Measurements from ENCODE around the gene WNT7B.
"Not testable (repeated sequence)": the region's sequence is repeated elsewhere in the genome, so short reads cannot be mapped to it uniquely, and the experiment has no call there.

The WNT7B gene

GRCh38 chr22:46007848-46008261 is 30.9 kb upstream of the WNT7B start:
- DNase-seq = peak; percentile 60

DNA sequence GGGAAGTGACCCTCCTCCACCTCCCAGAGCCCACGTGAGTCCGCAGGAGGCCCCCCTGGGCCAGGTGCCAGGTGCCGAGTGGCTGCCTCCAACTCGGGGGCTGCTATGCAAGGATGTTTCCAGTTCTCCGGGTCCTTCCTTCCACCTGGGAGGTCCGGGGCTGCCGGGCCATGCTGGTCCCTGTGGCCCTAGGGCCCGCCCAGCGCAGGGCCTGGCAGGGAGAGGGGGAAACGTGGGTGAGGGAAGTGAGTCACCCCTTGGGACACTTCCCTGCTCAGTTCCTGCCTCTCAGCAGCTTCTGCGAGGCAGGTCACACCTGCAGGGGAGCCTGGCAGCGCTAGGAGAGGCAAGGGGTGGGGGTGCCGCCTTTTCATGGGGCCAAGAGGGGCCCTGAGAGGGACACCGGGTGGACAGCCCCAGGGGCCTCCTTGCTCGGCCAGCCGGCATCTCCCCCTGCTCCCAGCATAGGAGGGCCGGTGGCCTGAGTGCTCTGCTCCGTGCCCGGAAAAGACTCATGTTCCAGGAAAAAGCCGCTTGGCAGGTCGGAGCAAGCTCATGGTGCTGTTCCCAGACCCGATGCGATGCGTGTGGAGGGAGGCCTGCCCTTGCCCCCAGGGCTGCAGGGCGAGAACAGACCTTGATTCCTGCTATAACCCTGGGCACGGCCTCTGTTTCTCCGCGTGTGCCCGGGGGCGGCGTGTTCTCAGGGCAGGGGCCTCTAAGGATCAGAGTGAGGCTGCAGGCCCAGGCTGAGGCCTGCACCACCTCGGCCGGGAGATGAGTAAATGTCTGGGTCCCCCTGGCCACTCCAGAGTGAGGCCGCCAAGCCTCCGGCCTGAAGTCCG is 30.3 kb upstream of the WNT7B start:
- peak; percentile 30 for DNase-seq

- DNase-seq = peak; percentile 63
These were observed 29.5 kb upstream of the WNT7B start for GRCh38 chr22:46006379-46007002.

DNA sequence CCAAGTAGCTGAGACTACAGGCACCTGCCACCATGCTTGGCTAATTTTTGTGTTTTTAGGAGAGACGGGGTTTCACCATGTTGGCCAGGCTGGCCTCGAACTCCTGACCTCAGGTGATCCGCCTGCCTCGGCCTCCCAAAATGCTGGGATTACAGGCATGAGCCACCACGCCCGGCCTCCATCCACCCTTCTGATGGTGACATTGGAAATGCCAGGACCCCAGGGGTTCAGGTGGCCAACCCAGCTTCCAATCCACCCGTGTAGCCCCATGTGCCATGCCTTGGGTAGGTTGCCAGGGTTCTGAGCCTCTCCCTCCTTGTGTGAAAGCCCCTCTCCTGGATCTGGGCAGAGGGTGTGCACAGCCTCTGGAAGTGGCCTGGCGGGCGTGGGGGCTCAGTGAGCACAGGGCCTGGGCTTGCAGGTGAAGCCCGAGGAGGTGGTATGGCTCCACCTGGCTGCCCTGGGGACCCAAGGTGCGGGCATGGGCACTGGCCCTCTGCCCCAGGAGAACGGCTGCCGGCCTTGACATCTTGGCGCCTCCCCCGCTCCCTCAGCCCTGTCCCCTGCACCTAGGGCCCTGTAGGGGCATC is 28.2 kb upstream of the WNT7B start:
- not testable (repeated sequence) for DNase-seq

GRCh38 chr22:46004105-46004866 is 27.3 kb upstream of the WNT7B start:
- no peak for DNase-seq

DNA sequence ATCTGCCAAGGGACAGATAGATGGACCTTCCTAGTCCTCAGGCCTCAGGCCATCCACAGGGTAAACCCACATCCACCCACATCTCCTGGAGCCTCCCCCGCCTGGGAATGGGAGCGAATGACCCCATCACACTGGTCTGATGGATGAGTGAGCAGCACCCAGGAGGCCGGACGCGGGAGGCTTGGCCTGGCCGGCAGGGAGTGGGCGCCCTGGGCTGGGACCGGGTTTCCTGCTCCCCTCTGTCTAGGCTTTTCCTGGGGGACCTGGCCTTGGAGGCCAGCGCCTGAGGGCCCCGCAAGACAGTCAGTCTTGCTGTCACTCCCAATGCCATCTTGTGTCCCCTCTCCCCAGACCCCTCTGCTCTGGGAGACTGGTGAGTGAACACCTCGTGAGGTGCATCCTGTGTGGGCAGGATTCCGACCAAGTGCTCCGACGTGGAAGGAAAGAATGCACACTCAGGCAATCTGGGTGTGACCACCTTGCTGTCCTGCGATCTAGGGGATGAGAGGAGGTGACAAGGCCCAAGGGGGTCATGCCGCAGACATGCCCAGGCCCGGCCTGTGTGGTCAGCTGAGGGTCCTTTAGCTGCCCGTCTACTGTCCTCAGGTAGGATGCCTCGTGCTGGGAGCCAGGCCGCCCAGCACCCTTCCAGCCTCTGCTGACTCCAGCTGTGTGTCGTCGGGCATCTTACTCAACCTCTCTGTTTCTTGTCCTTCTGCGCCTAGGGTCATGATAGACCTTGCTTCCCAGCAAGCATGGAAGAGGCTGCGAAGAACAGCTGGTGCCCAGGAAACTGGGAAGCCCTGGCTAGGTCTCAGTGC is 26.5 kb upstream of the WNT7B start:
- DNase-seq = no peak

- no peak for DNase-seq
These were observed 25.9 kb upstream of the WNT7B start for GRCh38 chr22:46002757-46003270.

DNA sequence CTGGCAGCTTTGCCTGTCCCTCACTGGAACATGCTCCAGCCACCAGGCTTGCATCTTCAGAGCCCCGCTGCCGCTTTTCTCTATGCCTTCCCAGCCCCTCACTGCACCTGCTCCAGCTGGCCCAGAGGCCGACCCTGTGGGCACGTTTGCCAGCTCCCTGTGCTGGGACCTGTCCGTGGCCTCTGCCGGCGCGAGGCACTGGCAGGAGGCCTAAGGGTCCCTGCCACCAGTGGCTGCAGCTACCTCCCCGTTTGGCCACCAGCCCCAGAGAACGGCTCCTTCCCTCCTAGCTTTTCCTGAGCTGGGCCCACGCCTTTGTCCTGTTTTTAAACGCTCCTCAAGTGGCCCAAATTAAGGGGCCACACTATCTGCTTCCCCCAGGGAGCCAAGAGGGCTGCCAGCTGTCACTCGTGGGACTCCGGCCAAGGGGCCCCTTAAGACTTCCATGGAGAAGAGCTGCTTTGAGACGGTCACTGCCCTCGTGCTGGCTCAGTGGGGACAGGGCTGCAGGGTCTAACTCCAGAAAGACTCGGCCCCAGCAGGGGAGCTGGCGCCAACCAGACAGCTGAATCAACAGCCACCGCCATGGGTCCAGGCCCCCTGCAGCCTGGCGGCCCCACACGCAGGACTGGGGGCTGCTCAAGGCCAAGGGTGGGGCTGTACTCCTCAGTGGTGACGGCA is 24.6 kb upstream of the WNT7B start:
- no peak for DNase-seq

DNA sequence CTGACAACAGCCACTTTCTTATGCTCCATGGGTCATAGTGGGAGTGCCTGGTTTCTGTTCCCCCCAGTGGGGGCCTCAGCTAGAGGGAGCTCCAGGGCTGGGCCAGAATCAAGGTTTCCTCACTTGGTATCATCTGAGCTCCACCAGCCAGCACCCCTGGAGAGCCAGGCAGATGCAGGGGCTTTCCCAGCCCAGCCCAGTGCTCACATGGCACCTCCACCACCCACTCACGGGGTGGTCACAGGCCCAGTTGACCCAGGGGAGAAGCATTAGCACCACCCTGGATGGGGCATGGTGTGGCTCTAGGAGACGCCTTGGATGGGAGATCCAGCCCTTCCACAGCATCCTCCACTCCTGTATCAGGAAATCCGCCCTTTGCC is 24.1 kb upstream of the WNT7B start:
- DNase-seq = peak; percentile 4

GRCh38 chr22:46000081-46001027 is 23.4 kb upstream of the WNT7B start:
- DNase-seq = no peak

DNA sequence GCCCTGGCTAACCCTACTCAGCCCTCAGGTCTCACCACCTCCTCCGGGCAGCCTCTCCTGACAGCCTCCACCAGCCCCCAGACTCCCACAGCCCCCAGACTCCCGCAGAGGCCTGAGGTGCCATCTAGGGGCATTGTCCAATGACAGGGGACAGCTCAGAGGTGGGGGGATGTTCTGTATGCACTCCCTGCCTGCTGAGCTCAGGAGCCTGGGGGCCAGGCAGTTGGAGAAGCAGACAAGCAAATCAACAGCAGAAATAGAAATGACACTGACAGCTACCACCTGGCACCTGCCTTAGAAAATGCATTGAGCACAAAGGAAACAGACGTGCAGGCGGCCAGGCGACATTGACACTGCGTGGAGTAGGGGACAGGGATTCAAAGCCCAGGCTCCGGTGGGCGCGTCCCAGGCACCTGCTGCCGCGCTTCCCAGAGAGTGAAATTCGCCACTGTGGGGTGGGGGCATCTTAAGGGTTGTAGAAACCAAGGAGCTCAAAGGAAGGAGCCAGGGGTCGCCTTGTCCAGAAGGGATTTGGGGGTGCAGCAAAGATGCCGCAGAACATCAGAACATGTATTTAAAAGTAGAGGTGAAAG is 22.5 kb upstream of the WNT7B start:
- peak; percentile 39 for DNase-seq

DNA sequence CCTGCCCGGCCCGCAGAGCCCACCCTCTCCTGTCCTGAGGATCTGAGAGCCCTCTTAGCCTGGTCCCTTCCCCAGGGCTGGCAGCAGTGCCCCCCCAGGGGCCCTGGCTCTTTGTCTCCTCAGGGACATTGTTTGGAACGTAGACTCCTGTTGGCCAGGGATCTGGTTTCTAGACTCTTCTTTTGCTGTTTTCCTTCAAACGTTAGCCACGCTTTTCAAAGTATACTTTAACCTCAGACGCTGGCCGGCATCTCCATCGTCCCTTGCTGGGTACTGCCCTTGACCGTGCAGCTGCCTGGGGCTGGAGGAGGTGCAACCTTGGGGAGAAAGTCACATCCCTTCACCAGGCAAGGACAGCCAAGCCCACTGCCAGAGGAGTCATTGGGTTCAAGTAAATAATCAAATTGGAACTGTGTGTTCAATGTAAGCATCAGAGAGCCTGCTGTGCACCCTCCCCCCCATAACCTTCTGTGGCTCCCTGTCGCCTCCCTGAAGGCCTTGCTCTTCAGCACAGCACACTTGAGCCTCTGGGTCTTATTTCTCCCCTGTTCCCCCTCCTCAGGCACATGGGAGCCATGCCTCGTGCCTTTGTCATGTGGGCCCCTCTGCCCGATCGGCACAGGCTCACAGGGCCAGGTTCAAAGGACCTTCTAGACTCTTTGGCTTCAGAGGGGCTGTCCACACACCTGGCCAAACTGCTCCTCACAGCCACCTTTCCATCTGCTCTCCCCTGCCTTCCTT is 21.8 kb upstream of the WNT7B start:
- DNase-seq = no peak

GRCh38 chr22:45997777-45998637 is 21.0 kb upstream of the WNT7B start:
- DNase-seq = no peak

GRCh38 chr22:45997077-45997776 is 20.3 kb upstream of the WNT7B start:
- DNase-seq = no peak

GRCh38 chr22:45996241-45997076 is 19.5 kb upstream of the WNT7B start:
- no peak for DNase-seq

DNA sequence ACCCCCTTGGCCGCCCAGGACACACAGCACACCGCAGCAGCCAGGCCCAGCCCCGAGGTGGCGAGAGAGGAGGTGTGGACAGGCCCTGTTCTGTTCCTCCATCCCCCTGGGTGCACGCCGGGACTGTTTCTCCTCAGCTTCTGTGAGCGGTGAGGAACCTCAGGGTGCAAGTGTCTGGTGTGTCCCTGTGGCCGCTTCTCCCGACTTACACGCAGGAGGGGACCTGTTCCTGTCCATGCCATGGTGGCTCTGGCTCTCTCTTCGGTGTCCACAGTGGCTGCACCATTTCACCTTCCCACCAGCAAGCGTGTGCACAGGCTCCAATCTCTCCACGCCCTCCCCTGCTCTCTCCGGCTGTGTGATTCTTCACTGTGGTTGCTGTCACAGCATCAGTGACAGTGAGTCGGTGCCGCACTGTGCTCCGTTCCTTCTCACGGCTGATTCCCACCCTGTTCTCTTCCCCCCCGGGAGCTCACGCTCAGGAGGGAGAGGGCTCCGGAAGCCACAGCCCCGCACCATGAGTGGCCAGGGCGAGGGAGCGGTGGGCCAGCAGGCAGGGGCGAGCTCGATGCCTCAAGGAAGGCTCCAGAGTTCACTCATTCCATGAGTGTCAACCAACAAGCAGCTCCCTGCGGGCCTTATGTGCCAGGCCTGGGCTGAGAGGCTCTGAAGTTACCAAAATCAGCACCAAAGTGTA is 18.6 kb upstream of the WNT7B start:
- no peak for DNase-seq
